ENCODE data around the gene OR51D1. TPM values are rescaled to one million over a fixed set of nuclear protein-coding genes. Genes with fewer than 3 reads are reported as not detected.
A peak's percentile ranks its signal among the peaks of the same experiment; 100 is the strongest.

The OR51D1 gene
- total and polyA plus RNA-seq, 9 of the 15 experiments (the other 6 are each of a cell fraction or from before 2014, with no cell fraction given) = not detected

DNA sequence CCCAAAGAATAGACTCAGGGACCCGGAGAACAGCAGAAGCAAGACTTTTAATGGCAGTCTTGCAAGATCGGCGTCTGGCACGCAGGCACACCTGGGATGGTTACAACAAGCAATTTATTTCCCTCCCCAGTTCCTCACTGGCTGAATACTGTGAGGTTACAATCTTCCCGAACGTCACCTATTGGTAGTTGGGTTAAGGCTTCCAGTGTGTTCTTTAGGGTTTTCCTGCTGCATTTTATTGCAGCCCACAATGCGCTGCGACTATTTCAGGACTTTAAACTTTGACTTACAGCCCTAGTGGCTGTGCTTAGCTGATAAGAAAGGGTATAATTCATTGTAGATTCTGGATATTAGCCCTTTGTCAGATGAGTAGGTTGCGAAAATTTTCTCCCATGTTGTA lies 17.8 kb upstream of the OR51D1 start:
- no peaks in the 10 kb centered on the region for H3K36me3 ChIP-seq (ENCODE audit: control insufficient read depth, insufficient read depth, low read length)
- H3K79me2 ChIP-seq (ENCODE audit: control insufficient read depth, insufficient read depth, low read length) = no peaks in the 10 kb centered on the region
- no peaks in the 10 kb centered on the region for H3K4me1 ChIP-seq (replicated peaks in 1 of 2; ENCODE audit: control insufficient read depth in 2 of 2, insufficient read depth in 2 of 2, low read length in 2 of 2)
- intact Hi-C loops (cut with micrococcal nuclease) = no loop called here
- no peaks in the 10 kb centered on the region for H3K9me1 ChIP-seq (ENCODE audit: control insufficient read depth, insufficient read depth, low read length)
- no peak overlapping the region for H3K9ac ChIP-seq (ENCODE audit: insufficient read depth in 1 of 2, low read depth in 2 of 2, low read length in 2 of 2)
- FAIRE-seq (peak; percentile 26), ATAC-seq (peak; percentile 56), DNase-seq (ENCODE audit: extremely low read depth in 1 of 4, low spot score in 3 of 4) (peak in 1 of 4 experiments; percentile 40)
- no TSS peak for BruUV-seq (replicated peaks)
- no peaks in the 10 kb centered on the region for H3K9me3 ChIP-seq (replicated peaks; ENCODE audit: control insufficient read depth, insufficient read depth, low read depth, low read length)
- no peaks in the 10 kb centered on the region for H4K20me1 ChIP-seq (replicated peaks; ENCODE audit: control insufficient read depth, insufficient read depth, low read length)
- H3K4me2 ChIP-seq (ENCODE audit: insufficient read depth, low read length) = no peak overlapping the region; the same call in 1 of the 2 replicates
- in situ Hi-C loops (cut with MboI) = no loop called here
- H3K4me3 ChIP-seq = no peak overlapping the region
- ChIA-PET CTCF (ENCODE audit: low intra/inter-chr PET ratio) (no interaction called here), POLR2A (no interaction called here)
- no peak overlapping the region for H3K27ac ChIP-seq (ENCODE audit: extremely low read depth, low read depth, low read length)
- no peaks in the 10 kb centered on the region for H3K27me3 ChIP-seq (ENCODE audit: control insufficient read depth in 2 of 2, insufficient read depth in 2 of 2, low read length in 2 of 2)
- peak overlapping the region; percentile 69 for H2AFZ ChIP-seq (ENCODE audit: low read depth, low read length)
- 5% methylated on average over 9 of the region's 9 CpGs for WGBS (ENCODE audit: insufficient coverage, low coverage, missing lambda C conversion rate)
- TF ChIP-seq ZC3H8 (IDR thresholded peaks at IDR 0.05) (no peak), ETV6 (IDR thresholded peaks at IDR 0.05; ENCODE audit: borderline replicate concordance in 1 of 2, low read depth in 2 of 2, low read length in 1 of 2) (no peak), ETV6 (CRISPR knock-in tag; IDR thresholded peaks at IDR 0.05; ENCODE audit: borderline replicate concordance) (no peak), NEUROD1 (IDR thresholded peaks at IDR 0.05; ENCODE audit: borderline replicate concordance, low read depth, low read length, partially characterized antibody) (no peak), ARID1B (IDR thresholded peaks at IDR 0.05) (peak; percentile 61; the same call in 1 of the 2 replicates), KHSRP (IDR thresholded peaks at IDR 0.05) (no peak), CBFA2T2 (conservative IDR thresholded peaks at IDR 0.05) (0 out of 2 replicates have a peak, but pooled peaks have one; percentile 3), MEIS2 (IDR thresholded peaks at IDR 0.05; ENCODE audit: partially characterized antibody) (peak; percentile 83), BRF1 (IDR thresholded peaks at IDR 0.05; ENCODE audit: borderline replicate concordance, extremely low read depth, insufficient read length) (no peak), XRCC4 (IDR thresholded peaks at IDR 0.05; ENCODE audit: extremely low read depth, insufficient read depth, insufficient read length) (no peak), NCOR1 (IDR thresholded peaks at IDR 0.05) (0 out of 2 replicates have a peak, but pooled peaks have one; percentile 12), TAL1 (IDR thresholded peaks at IDR 0.05) (peak; percentile 43), ZNF165 (CRISPR knock-in tag; IDR thresholded peaks at IDR 0.05; ENCODE audit: borderline replicate concordance) (no peak), SOX6 (IDR thresholded peaks at IDR 0.05) (0 out of 2 replicates have a peak, but pooled peaks have one; percentile 15), NFIC (IDR thresholded peaks at IDR 0.05) (no peak), BCOR (IDR thresholded peaks at IDR 0.05) (no peak), NBN (IDR thresholded peaks at IDR 0.05; ENCODE audit: low read depth) (no peak)
- TF ChIP-seq, protein P1, sequence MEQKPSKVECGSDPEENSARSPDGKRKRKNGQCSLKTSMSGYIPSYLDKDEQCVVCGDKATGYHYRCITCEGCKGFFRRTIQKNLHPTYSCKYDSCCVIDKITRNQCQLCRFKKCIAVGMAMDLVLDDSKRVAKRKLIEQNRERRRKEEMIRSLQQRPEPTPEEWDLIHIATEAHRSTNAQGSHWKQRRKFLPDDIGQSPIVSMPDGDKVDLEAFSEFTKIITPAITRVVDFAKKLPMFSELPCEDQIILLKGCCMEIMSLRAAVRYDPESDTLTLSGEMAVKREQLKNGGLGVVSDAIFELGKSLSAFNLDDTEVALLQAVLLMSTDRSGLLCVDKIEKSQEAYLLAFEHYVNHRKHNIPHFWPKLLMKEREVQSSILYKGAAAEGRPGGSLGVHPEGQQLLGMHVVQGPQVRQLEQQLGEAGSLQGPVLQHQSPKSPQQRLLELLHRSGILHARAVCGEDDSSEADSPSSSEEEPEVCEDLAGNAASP (IDR thresholded peaks at IDR 0.05) = no peak
- TF ChIP-seq, protein P2, sequence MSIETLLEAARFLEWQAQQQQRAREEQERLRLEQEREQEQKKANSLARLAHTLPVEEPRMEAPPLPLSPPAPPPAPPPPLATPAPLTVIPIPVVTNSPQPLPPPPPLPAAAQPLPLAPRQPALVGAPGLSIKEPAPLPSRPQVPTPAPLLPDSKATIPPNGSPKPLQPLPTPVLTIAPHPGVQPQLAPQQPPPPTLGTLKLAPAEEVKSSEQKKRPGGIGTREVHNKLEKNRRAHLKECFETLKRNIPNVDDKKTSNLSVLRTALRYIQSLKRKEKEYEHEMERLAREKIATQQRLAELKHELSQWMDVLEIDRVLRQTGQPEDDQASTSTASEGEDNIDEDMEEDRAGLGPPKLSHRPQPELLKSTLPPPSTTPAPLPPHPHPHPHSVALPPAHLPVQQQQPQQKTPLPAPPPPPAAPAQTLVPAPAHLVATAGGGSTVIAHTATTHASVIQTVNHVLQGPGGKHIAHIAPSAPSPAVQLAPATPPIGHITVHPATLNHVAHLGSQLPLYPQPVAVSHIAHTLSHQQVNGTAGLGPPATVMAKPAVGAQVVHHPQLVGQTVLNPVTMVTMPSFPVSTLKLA (conservative IDR thresholded peaks at IDR 0.05) = no peak
- TF ChIP-seq, protein P3, sequence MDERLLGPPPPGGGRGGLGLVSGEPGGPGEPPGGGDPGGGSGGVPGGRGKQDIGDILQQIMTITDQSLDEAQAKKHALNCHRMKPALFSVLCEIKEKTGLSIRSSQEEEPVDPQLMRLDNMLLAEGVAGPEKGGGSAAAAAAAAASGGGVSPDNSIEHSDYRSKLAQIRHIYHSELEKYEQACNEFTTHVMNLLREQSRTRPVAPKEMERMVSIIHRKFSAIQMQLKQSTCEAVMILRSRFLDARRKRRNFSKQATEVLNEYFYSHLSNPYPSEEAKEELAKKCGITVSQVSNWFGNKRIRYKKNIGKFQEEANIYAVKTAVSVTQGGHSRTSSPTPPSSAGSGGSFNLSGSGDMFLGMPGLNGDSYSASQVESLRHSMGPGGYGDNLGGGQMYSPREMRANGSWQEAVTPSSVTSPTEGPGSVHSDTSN (CRISPR knock-in tag; IDR thresholded peaks at IDR 0.05; ENCODE audit: low read depth) = no peak
- TF ChIP-seq, protein P3 (tag; conservative IDR thresholded peaks at IDR 0.05; ENCODE audit: low read depth) = peak; percentile 84

Data from K562 (cell line).